Colonic mucosa (tissue), 4 donors: ENCODE results near the gene NRIP2. TPM values are rescaled to one million over a fixed set of nuclear protein-coding genes. Genes with fewer than 3 reads are reported as not detected.

Source experiments
- DNase-seq: peaks from one replicate; pipeline ENCODE4 v3.0.0-alpha.2; 2020
- H3K27ac ChIP-seq: fragments of 200-600 bp; one replicate; pipeline ENCODE4 v1.8.0; 2021
- H3K27me3 ChIP-seq: fragments of 200-600 bp; one replicate; pipeline ENCODE4 v1.8.0; 2021
- H3K36me3 ChIP-seq: fragments of 200-600 bp; one replicate; pipeline ENCODE4 v1.8.0; 2021
- H3K4me1 ChIP-seq: fragments of 200-600 bp; one replicate; pipeline ENCODE4 v1.8.0; 2021; ENCODE audit warnings: mild to moderate bottlenecking
- H3K4me3 ChIP-seq: fragments of 200-600 bp; one replicate; pipeline ENCODE4 v1.8.0; 2021
- H3K9ac ChIP-seq, 2 donors: one replicate each; pipeline ENCODE4 v1.7.0; 2013; ENCODE audit warnings: control low read depth in 2 of 2, low read depth in 2 of 2, low read length in 2 of 2
- H3K9me3 ChIP-seq: fragments of 200-600 bp; one replicate; pipeline ENCODE4 v1.8.0; 2021
- CTCF ChIP-seq: fragments of 200-600 bp; IDR thresholded peaks from one replicate; pipeline ENCODE4 v1.8.0; 2022; ENCODE audit warnings: antibody characterized with exemption, mild to moderate bottlenecking
- intact Hi-C: fragments of 100-400 bp; cut with DNase I; formaldehyde crosslinking; loops from one replicate; pipeline ENCODE4 v1.14.1; 2022
- total RNA-seq, 2 donors: library from RNA; stranded (reverse); fragmentation: NEBNext Ultra II Directional in 1 of 2; extraction: Animal tissue kit (Norgen Biotek cat#: 25700) in 1 of 2; gene quantifications; one replicate each; pipeline ENCODE4 v1.2.1, GENCODE V29; 2021
- donor health status: healthy.
- donor health status: DM: no; HTN: no; CAD: no.
- donor health status: DM: no; HTN: no; CAD: no.

Gene NRIP2
- total RNA-seq, 2 donors from 2014 or later: 0.49 to 0.77 TPM

DNA sequence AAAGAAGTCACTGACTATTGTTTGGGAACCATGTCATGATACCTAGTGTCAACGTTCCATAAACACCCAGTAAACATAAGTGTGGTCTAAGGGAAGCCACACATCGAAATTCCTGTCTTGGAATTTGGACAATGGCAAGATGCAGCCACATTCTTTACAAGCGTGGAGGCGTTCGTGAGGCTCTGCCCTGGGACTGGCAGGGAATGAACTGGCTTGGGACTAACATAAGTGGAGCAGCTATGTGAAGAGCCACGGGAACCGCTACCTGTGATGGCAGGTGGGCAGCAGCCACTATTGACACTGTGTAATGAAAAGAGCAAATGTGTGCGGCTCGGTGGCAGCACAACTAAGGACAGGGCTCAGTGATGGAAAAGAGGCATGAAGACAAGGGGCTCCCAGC, 10.0 kb upstream of the NRIP2 start:
- no peak for TF ChIP-seq CTCF
- no peak for DNase-seq
- Histone ChIP-seq H3K27me3 (no peaks in the 10 kb centered on the region), H3K36me3 (no peaks in the 10 kb centered on the region), H3K9ac (no peak overlapping the region), H3K9me3 (no peaks in the 10 kb centered on the region), H3K4me3 (no peak overlapping the region), H3K4me1 (no peaks in the 10 kb centered on the region), H3K27ac (no peak overlapping the region)
- intact Hi-C loops: no loop called here

GRCh38 chr12:2842948-2843347, 8.1 kb upstream of the NRIP2 start:
- TF ChIP-seq CTCF: no peak
- intact Hi-C loops: no loop called here
- Histone ChIP-seq H3K27ac (no peak overlapping the region), H3K4me1 (no peaks in the 10 kb centered on the region), H3K9me3 (no peaks in the 10 kb centered on the region), H3K9ac (no peak overlapping the region), H3K36me3 (no peaks in the 10 kb centered on the region), H3K4me3 (no peak overlapping the region), H3K27me3 (no peaks in the 10 kb centered on the region)
- DNase-seq: no peak

DNA sequence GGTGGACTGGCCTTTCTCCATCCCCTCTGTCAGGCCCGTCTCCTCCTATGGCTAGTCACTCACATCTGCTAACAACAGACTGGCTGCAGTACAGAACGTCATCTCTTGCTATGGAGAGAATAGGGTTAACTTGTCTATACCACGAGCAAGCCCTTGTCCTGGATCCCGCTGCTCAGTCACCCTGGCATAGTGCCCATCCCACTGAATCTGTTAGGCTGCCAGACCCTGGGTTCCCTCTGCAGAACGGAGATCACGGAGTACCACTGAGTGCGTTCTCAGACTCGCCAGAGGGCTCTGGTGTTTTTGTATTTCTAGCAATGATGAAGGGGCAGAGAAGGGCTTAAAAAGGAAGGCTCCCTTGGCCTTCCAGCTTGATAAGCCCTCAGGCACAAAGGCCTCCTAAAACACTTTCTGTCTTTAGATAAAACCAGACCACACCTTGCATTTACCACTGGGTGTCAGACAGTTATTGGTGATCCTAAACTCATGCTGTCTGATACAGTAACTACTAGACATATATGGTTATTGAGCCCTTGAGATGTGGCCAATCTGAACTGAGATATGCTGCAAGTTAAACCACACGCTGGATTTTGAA, 6.3 kb upstream of the NRIP2 start:
- DNase-seq: no peak
- no peak for TF ChIP-seq CTCF
- Histone ChIP-seq H3K27me3 (no peaks in the 10 kb centered on the region), H3K4me1 (no peaks in the 10 kb centered on the region), H3K36me3 (no peaks in the 10 kb centered on the region), H3K4me3 (no peak overlapping the region), H3K9me3 (no peaks in the 10 kb centered on the region), H3K27ac (no peak overlapping the region), H3K9ac (no peak overlapping the region)
- intact Hi-C loops: no loop called here

DNA sequence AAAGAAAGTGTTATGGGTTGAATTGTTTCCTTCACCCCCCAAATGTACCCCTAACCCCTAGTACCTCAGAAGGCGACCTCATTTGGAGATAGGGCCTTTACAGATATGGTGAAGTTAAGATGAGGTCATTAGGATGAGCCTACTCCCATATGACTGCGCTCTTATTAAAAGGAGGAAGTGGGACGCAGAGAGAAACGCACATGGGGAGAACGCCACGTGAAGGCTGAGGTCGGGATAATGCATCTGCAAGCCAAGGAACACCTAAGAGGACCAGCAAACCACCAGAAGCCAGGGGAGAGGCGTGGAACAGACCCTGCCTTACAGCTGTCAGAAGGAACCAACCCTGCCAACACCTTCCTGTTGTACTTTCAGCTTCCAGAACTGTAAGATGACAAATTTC, 1.7 kb upstream of the NRIP2 start:
- Histone ChIP-seq H3K27ac (no peak overlapping the region), H3K27me3 (no peaks in the 10 kb centered on the region), H3K4me1 (no peaks in the 10 kb centered on the region), H3K36me3 (no peaks in the 10 kb centered on the region), H3K9ac (no peak overlapping the region), H3K9me3 (no peaks in the 10 kb centered on the region), H3K4me3 (no peak overlapping the region)
- TF ChIP-seq CTCF: no peak
- intact Hi-C loops: no loop called here
- no peak for DNase-seq

DNA sequence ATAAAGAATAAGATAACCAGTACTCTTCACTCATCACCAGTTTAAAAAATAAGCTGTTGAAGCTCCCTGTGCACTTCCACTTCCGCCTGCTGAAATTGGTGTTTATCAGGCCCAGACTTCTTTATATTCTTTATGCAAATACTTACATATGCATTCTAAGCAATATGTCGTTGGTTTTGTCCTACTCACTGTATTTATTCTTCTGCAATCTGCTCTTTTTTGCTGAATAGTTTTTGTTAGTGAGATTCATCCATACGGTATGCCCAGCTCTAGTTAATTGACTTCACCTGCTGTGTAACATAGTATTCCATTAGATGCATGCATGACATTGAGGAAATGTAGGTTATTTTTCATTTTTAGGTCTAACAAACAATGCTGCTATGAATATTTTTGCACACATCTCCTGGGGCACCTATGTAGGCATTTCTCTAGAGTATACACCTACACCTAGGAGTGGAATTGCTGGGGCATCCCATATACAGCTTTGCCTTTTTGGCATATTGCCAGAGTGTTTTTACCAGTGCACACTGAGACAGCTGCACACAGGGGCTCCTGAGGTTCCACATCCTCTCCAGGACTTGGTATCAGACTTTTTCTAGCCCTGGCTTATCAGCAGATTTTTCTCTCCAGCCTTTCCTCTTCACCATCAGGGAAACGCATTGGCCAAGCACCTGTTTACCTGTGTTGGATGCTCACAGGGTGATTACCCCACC, 1.0 kb upstream of the NRIP2 start:
- intact Hi-C loops: no loop called here
- no peaks in the 10 kb centered on the region for H3K9me3 ChIP-seq
- H3K36me3 ChIP-seq: no peaks in the 10 kb centered on the region
- no peak for DNase-seq
- no peaks in the 10 kb centered on the region for H3K27me3 ChIP-seq
- no peak overlapping the region for H3K4me3 ChIP-seq
- no peak overlapping the region for H3K9ac ChIP-seq
- no peak for TF ChIP-seq CTCF
- H3K4me1 ChIP-seq: no peaks in the 10 kb centered on the region
- no peak overlapping the region for H3K27ac ChIP-seq
